ENCODE results near the gene CADM4.

GRCh38 chr19:43649514-43649913, 9.9 kb upstream of the CADM4 start:
- no peak for TF ChIP-seq HMG20A (CRISPR knock-in tag; conservative IDR thresholded peaks at IDR 0.05)
- TF ChIP-seq ZBTB1 (CRISPR knock-in tag; IDR thresholded peaks at IDR 0.05; ENCODE audit: borderline replicate concordance, low read depth) = no peak
- TF ChIP-seq ZNF561 (CRISPR knock-in tag; conservative IDR thresholded peaks at IDR 0.05) = no peak
- TF ChIP-seq SETDB1 (IDR thresholded peaks at IDR 0.05; ENCODE audit: low read length) = no peak
- TF ChIP-seq EZH2 (IDR thresholded peaks at IDR 0.05; ENCODE audit: borderline replicate concordance, low read depth, low read length) = no peak
- TF ChIP-seq MAFK (IDR thresholded peaks at IDR 0.05; ENCODE audit: low read length) = no peak
- TF ChIP-seq ZNF121 (CRISPR knock-in tag; conservative IDR thresholded peaks at IDR 0.05) = no peak
- no peak for TF ChIP-seq TAF1 (IDR thresholded peaks at IDR 0.05; ENCODE audit: control insufficient read depth, extremely low read depth, insufficient read depth, low read length, severe bottlenecking)
